ENCODE measurements around the gene NXPH3. TPM values are rescaled to one million over a fixed set of nuclear protein-coding genes. Genes with fewer than 3 reads are reported as not detected.

Gene NXPH3
- total RNA-seq, 1 donor from 2014 or later: not detected

DNA sequence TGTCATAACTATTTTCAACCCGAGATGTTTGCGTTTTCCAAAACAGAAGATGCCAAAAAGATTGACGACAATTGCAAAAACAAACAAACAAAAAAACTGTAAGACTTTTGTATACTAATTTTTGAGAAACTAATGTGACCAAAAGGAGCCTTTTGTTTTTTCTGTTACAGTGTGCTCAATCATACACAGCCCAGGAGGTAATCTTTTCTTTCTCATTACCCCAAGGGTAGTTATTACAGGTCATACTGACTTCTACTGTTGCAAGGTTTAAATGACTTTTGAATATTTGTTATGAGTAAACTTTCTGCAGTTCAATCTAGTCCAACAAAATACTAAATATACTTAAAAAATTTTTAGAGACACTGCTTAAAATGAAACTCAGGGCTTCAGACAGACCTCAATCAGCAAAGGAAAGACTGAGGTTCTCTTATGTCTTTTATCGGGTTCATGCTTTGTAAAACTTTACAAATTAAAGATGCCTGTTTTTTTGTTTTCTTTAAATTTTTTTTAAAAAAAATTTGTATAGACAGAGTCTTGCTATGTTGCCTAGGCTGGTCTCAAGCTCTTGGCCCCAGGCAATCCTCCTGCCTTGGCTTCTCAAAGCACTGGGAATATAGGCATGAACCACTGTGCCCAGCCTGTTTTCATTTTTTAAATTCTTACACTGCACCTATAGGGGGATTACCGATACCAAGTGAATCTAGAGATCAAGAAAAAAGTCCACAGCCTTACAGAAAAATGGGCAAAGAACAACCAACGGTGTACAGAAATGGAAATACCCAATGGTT, 54.6 kb downstream of the NXPH3 start:
- H3K36me3 ChIP-seq (ENCODE audit: control insufficient read depth, insufficient read depth, low read length): no peaks in the 10 kb centered on the region
- no peaks in the 10 kb centered on the region for H3K27me3 ChIP-seq (ENCODE audit: control insufficient read depth, insufficient read depth, low read length)
- H3K4me3 ChIP-seq (ENCODE audit: low read depth, low read length): no peak overlapping the region
- no peak for FAIRE-seq
- TF ChIP-seq, protein P1, sequence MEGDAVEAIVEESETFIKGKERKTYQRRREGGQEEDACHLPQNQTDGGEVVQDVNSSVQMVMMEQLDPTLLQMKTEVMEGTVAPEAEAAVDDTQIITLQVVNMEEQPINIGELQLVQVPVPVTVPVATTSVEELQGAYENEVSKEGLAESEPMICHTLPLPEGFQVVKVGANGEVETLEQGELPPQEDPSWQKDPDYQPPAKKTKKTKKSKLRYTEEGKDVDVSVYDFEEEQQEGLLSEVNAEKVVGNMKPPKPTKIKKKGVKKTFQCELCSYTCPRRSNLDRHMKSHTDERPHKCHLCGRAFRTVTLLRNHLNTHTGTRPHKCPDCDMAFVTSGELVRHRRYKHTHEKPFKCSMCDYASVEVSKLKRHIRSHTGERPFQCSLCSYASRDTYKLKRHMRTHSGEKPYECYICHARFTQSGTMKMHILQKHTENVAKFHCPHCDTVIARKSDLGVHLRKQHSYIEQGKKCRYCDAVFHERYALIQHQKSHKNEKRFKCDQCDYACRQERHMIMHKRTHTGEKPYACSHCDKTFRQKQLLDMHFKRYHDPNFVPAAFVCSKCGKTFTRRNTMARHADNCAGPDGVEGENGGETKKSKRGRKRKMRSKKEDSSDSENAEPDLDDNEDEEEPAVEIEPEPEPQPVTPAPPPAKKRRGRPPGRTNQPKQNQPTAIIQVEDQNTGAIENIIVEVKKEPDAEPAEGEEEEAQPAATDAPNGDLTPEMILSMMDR (IDR thresholded peaks at IDR 0.05; ENCODE audit: insufficient read depth, low read length, severe bottlenecking): no peak
- no peak for DNase-seq (ENCODE audit: low read depth)

DNA sequence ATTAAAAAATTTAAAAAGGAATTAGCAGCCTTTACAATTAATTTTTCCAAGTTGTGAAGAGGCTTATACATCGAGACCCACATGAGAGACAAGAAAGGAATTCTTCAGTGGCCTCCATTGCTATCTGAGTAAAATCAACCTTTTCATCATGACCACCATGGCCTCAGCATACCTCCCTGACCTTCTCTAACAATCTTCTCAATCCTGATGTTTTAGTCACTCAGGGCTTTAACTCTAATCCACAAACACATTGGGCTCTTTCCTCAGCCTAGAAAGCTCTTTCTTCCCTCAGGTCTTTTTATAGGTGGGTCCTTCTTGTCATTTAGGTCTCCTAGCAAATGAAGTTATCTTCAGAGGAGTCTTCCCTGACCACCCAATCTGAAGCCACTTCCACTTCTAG, 55.8 kb downstream of the NXPH3 start:
- TF ChIP-seq, protein P1 (IDR thresholded peaks at IDR 0.05; ENCODE audit: insufficient read depth, low read length, severe bottlenecking): no peak
- FAIRE-seq: no peak

More for the DNA sequence above, 55.8 kb downstream of the NXPH3 start:
- H3K4me3 ChIP-seq (ENCODE audit: low read depth, low read length): no peak overlapping the region
- no peak for DNase-seq (ENCODE audit: low read depth)
- H3K36me3 ChIP-seq (ENCODE audit: control insufficient read depth, insufficient read depth, low read length): no peaks in the 10 kb centered on the region
- no peaks in the 10 kb centered on the region for H3K27me3 ChIP-seq (ENCODE audit: control insufficient read depth, insufficient read depth, low read length)

Other genes starting within 250 kb of the NXPH3 start
- gene ZNF652, start 213.6 kb upstream of the NXPH3 start, total RNA-seq: 5.3 and 5.5 TPM in 2 replicates
- gene PHB1, start 161.0 kb upstream of the NXPH3 start, total RNA-seq: 152 and 235 TPM in 2 replicates
- gene NGFR, start 80.6 kb upstream of the NXPH3 start, total RNA-seq: 0.53 and 4.5 TPM in 2 replicates
- 32.1 and 50.7 TPM in 2 replicates for gene SPOP, start 102.2 kb downstream of the NXPH3 start, total RNA-seq
- 79.2 and 91.1 TPM in 2 replicates for gene SLC35B1, start 132.1 kb downstream of the NXPH3 start, total RNA-seq
- 0.53 and 1.9 TPM in 2 replicates for gene FAM117A, start 188.3 kb downstream of the NXPH3 start, total RNA-seq
- 12.4 and 18.8 TPM in 2 replicates for gene KAT7, start 212.8 kb downstream of the NXPH3 start, total RNA-seq